Liver (tissue), 9 donors: ENCODE results near the gene NFATC2. TPM values are rescaled to one million over a fixed set of nuclear protein-coding genes. Genes with fewer than 3 reads are reported as not detected.

Experiments
- DNase-seq: peaks from one replicate; pipeline ENCODE4 v3.0.0-alpha.2; 2017; ENCODE audit warnings: low spot score
- H3K27ac ChIP-seq, 2 donors: one replicate each; pipeline ENCODE4 v1.7.0; 2013; ENCODE audit warnings: inconsistent platforms in 2 of 2, low read length in 2 of 2, control low read depth in 1 of 2, low read depth in 1 of 2, mild to moderate bottlenecking in 1 of 2
- H3K27me3 ChIP-seq, 4 donors: one replicate each; pipeline versions ENCODE4 v1.6.1 to v1.7.0; 2013; ENCODE audit warnings: low read length in 3 of 4, inconsistent platforms in 1 of 4, mild to moderate bottlenecking in 1 of 4, moderate library complexity in 1 of 4; ENCODE audit not compliant: control insufficient read depth in 4 of 4, insufficient read depth in 4 of 4
- H3K36me3 ChIP-seq, 4 donors: one replicate each; pipeline versions ENCODE4 v1.6.1 to v1.7.0; 2013; ENCODE audit warnings: low read length in 3 of 4, mild to moderate bottlenecking in 3 of 4, low read depth in 1 of 4, moderate library complexity in 1 of 4; ENCODE audit not compliant: control insufficient read depth in 4 of 4, insufficient read depth in 3 of 4
- H3K4me1 ChIP-seq, 4 donors: one replicate each; pipeline versions ENCODE4 v1.6.1 to v1.7.0; 2013; ENCODE audit warnings: low read length in 3 of 4, mild to moderate bottlenecking in 3 of 4, moderate library complexity in 1 of 4; ENCODE audit not compliant: control insufficient read depth in 4 of 4, insufficient read depth in 4 of 4
- H3K4me3 ChIP-seq, 3 donors: one replicate each; pipeline versions ENCODE4 v1.6.1 to v1.7.0; 2013; ENCODE audit warnings: low read length in 3 of 3, control low read depth in 1 of 3, low read depth in 1 of 3, mild to moderate bottlenecking in 1 of 3
- H3K9ac ChIP-seq, 2 donors: one replicate each; pipeline ENCODE4 v1.7.0; 2013; ENCODE audit warnings: low read length in 2 of 2, mild to moderate bottlenecking in 2 of 2, moderate library complexity in 2 of 2, control low read depth in 1 of 2, low read depth in 1 of 2
- H3K9me3 ChIP-seq, 4 donors: one replicate each; pipeline versions ENCODE4 v1.6.1 to v1.7.0; 2013; ENCODE audit warnings: low read length in 3 of 4; ENCODE audit not compliant: control insufficient read depth in 4 of 4
- EGR1 ChIP-seq, 2 donors: IDR thresholded peaks; 2 replicates each; pipeline ENCODE4 v1.6.1; 2016 to 2018; ENCODE audit warnings: antibody characterized with exemption in 2 of 2, low read depth in 2 of 2
- FOXA1 ChIP-seq: IDR thresholded peaks from 2 replicates; pipeline ENCODE4 v1.6.1; 2016; ENCODE audit warnings: antibody characterized with exemption
- FOXA2 ChIP-seq: IDR thresholded peaks from 2 replicates; pipeline ENCODE4 v1.6.1; 2016; ENCODE audit warnings: antibody characterized with exemption
- HNF4A ChIP-seq, 2 donors: conservative IDR thresholded peaks; 2 replicates each; pipeline ENCODE4 v1.6.1; 2016; ENCODE audit warnings: antibody characterized with exemption in 2 of 2, mild to moderate bottlenecking in 2 of 2
- HNF4G ChIP-seq: IDR thresholded peaks from 2 replicates; pipeline ENCODE4 v1.6.1; 2016; ENCODE audit warnings: antibody characterized with exemption
- JUND ChIP-seq, 2 donors: IDR thresholded peaks; 2 replicates each; pipeline ENCODE4 v1.6.1; 2016; ENCODE audit warnings: antibody characterized with exemption in 2 of 2
- NR2F2 ChIP-seq: IDR thresholded peaks from 2 replicates; pipeline ENCODE4 v1.6.1; 2016; ENCODE audit warnings: antibody characterized with exemption
- RAD21 ChIP-seq, 2 donors: IDR thresholded peaks; 2 replicates each; pipeline ENCODE4 v1.6.1; 2016; ENCODE audit warnings: antibody characterized with exemption in 2 of 2, mild to moderate bottlenecking in 2 of 2
- REST ChIP-seq: IDR thresholded peaks from 2 replicates; pipeline ENCODE4 v1.6.1; 2016; ENCODE audit warnings: antibody characterized with exemption, mild to moderate bottlenecking
- RXRA ChIP-seq, 2 donors: IDR thresholded peaks; 2 replicates each; pipeline ENCODE4 v1.6.1; 2017 to 2018; ENCODE audit warnings: antibody characterized with exemption in 2 of 2, mild to moderate bottlenecking in 1 of 2
- SP1 ChIP-seq: IDR thresholded peaks from 2 replicates; pipeline ENCODE4 v1.6.1; 2018; ENCODE audit warnings: antibody characterized with exemption, mild to moderate bottlenecking
- TAF1 ChIP-seq: conservative IDR thresholded peaks from 2 replicates; pipeline ENCODE4 v1.6.1; 2016; ENCODE audit warnings: antibody characterized with exemption, mild to moderate bottlenecking
- YY1 ChIP-seq: IDR thresholded peaks from 2 replicates; pipeline ENCODE4 v1.6.1; 2016; ENCODE audit warnings: antibody characterized with exemption, mild to moderate bottlenecking
- WGBS: extraction: QIAGEN DNeasy Blood & Tissue Kit; methylation state at CpG from one replicate; pipeline ENCODE4 v1.1.7; 2013; 5-methylcytosine and 5-hydroxymethylcytosine counted together
- polyA plus RNA-seq, 2 donors: library from polyadenylated mRNA; stranded (reverse) in 1 of 2; unstranded in 1 of 2; fragments of 200-250 nt in 1 of 2; fragments of >200 nt in 1 of 2; fragmentation: Nextera tagmentation in 1 of 2; extraction: Ambion mirVana in 1 of 2; gene quantifications; one replicate each; pipeline versions ENCODE4 v1.2.1 to v1.2.3, GENCODE V29; 2013 to 2015
- total RNA-seq, 2 donors: library from RNA; depleted of rRNA; stranded (reverse); fragments of >200 nt; gene quantifications; one replicate each; pipeline ENCODE4 v1.2.3, GENCODE V29; 2014
- TF ChIP-seq, protein P1 (sequence below): IDR thresholded peaks from 2 replicates; pipeline ENCODE4 v1.6.1; 2016; ENCODE audit warnings: antibody characterized with exemption
- TF ChIP-seq, protein P2 (sequence below): IDR thresholded peaks from 2 replicates; pipeline ENCODE4 v1.6.1; 2016; ENCODE audit warnings: antibody characterized with exemption
- donor health status: healthy.
- donor health status: healthy.
- donor health status: healthy.
- donor health status: healthy.
- donor health status: healthy.

Gene NFATC2
- total and polyA plus RNA-seq, 4 donors: 1.2 to 6.7 (median 2.6) TPM

DNA sequence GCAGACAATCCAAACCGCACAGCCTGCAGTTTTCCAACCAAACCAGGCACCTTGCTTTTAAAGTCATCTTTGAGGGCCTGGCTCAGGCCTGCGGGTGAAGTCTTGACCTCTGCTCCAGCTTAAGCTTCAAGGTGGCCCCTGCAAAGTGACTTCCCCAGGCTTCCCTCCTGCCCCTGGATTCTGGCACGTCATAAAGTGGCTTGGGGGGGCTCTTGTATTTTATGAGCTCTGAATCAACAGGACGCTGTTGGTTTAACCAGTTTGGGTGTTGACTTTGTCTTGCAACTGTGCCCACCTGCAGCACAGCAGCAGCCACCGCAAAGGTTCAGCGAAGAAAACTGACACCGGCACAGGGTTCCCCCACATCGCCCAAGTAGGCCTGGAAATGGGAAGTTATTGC, 81.2 kb downstream of the NFATC2 start:
- H3K4me1 ChIP-seq: peaks cover 4 to 7% (median 6%) of the 10 kb centered on the region in 4 donors
- no peak overlapping the region for H3K4me3 ChIP-seq
- H3K9ac ChIP-seq: no peak overlapping the region
- WGBS: 95% methylated on average over 8 of the region's 8 CpGs
- TF ChIP-seq SP1: no peak
- no peak for TF ChIP-seq FOXA2
- no peak overlapping the region for H3K27ac ChIP-seq
- no peaks in the 10 kb centered on the region for H3K9me3 ChIP-seq
- H3K36me3 ChIP-seq: peaks cover 0 to 12% (median 4%) of the 10 kb centered on the region in 4 donors
- DNase-seq: no peak
- no peaks in the 10 kb centered on the region for H3K27me3 ChIP-seq

GRCh38 chr20:51460569-51461265, 81.8 kb downstream of the NFATC2 start:
- WGBS: 94% methylated on average over 13 of the region's 13 CpGs
- Histone ChIP-seq H3K9me3 (no peaks in the 10 kb centered on the region), H3K4me3 (no peak overlapping the region), H3K27me3 (no peaks in the 10 kb centered on the region), H3K36me3 (peaks cover 0 to 11% (median 4%) of the 10 kb centered on the region in 4 donors), H3K9ac (no peak overlapping the region), H3K27ac (no peak overlapping the region), H3K4me1 (peaks cover 5 to 9% (median 8%) of the 10 kb centered on the region in 4 donors)
- no peak for DNase-seq
- TF ChIP-seq RXRA (IDR thresholded peaks at IDR 0.05) (no peak), RAD21 (IDR thresholded peaks at IDR 0.05) (no peak), JUND (IDR thresholded peaks at IDR 0.05) (no peak), EGR1 (IDR thresholded peaks at IDR 0.05; ENCODE audit: low read depth in 2 of 2) (no peak), REST (no peak)
- TF ChIP-seq, protein P1, sequence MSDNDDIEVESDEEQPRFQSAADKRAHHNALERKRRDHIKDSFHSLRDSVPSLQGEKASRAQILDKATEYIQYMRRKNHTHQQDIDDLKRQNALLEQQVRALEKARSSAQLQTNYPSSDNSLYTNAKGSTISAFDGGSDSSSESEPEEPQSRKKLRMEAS: no peak
- TF ChIP-seq, protein P2, sequence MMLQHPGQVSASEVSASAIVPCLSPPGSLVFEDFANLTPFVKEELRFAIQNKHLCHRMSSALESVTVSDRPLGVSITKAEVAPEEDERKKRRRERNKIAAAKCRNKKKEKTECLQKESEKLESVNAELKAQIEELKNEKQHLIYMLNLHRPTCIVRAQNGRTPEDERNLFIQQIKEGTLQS: no peak

DNA sequence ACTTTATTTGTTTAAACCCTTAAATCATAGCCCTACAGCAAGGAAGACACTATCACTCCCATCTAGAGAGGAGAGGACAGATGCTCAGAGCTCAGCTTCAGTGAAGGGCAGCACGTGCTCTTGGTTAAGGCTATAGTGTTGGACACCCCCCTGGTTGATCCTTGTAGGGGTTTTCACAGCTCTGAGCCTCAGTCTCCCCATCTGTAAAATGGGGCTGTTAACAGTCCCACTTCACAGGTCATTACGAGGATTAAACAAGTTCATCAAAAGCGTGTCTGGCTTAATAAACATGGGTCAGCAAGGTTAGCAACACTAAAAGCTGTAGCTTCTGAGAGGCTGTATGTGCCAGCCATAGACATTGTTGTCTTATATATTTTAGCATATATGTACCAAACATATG, 82.4 kb downstream of the NFATC2 start:
- no peak for DNase-seq
- TF ChIP-seq FOXA1 (no peak), NR2F2 (no peak), HNF4G (no peak), HNF4A (conservative IDR thresholded peaks at IDR 0.05) (no peak), JUND (IDR thresholded peaks at IDR 0.05) (no peak), YY1 (no peak), SP1 (no peak), TAF1 (no peak), EGR1 (IDR thresholded peaks at IDR 0.05; ENCODE audit: low read depth in 2 of 2) (no peak)
- TF ChIP-seq, protein P1: no peak
- TF ChIP-seq, protein P2: no peak
- Histone ChIP-seq H3K9ac (no peak overlapping the region), H3K4me3 (no peak overlapping the region), H3K27ac (no peak overlapping the region), H3K9me3 (no peaks in the 10 kb centered on the region), H3K27me3 (no peaks in the 10 kb centered on the region), H3K36me3 (peaks cover 0 to 11% (median 2%) of the 10 kb centered on the region in 4 donors), H3K4me1 (peaks cover 5 to 9% (median 8%) of the 10 kb centered on the region in 4 donors)
- WGBS: 95% methylated on average over 3 of the region's 3 CpGs
